Lung (tissue), 12 donors: ENCODE results near the gene ADAMTS14. TPM values are rescaled to one million over a fixed set of nuclear protein-coding genes. Genes with fewer than 3 reads are reported as not detected.

Experiments
- ATAC-seq: fragments of 200-7000 bp; cut with Tn5 transposase; one replicate; pipeline ENCODE4 v1.9.1; 2020; ENCODE audit warnings: moderate number of reproducible peaks; ENCODE audit not compliant: insufficient read depth, low FRiP score
- DNase-seq, 3 donors: peaks; one replicate each; pipeline ENCODE4 v3.0.0-alpha.2; 2013 to 2017
- H3K27ac ChIP-seq, 2 donors: one replicate each; pipeline ENCODE4 v1.5.1; 2013; ENCODE audit warnings: mild to moderate bottlenecking in 2 of 2, moderate library complexity in 2 of 2, control low read depth in 1 of 2, inconsistent platforms in 1 of 2, low read depth in 1 of 2, low read length in 1 of 2
- H3K27me3 ChIP-seq, 3 donors: one replicate each; pipeline ENCODE4 v1.5.1; 2013; ENCODE audit warnings: low read length in 2 of 3; ENCODE audit not compliant: control insufficient read depth in 3 of 3, insufficient read depth in 3 of 3
- H3K36me3 ChIP-seq, 4 donors: one replicate each; pipeline ENCODE4 v1.5.1; 2013; ENCODE audit warnings: low read length in 4 of 4, mild to moderate bottlenecking in 1 of 4, moderate library complexity in 1 of 4; ENCODE audit not compliant: control insufficient read depth in 4 of 4, insufficient read depth in 4 of 4
- H3K4me1 ChIP-seq, 5 donors: one replicate each; pipeline ENCODE4 v1.5.1; 2013; ENCODE audit warnings: low read length in 5 of 5, mild to moderate bottlenecking in 2 of 5, moderate library complexity in 1 of 5; ENCODE audit not compliant: control insufficient read depth in 5 of 5, insufficient read depth in 5 of 5
- H3K4me3 ChIP-seq: one replicate; pipeline ENCODE4 v1.5.1; 2013; ENCODE audit warnings: mild to moderate bottlenecking, control low read depth, moderate library complexity
- H3K9ac ChIP-seq, 2 donors: one replicate each; pipeline ENCODE4 v1.5.1; 2013; ENCODE audit warnings: low read length in 2 of 2, control low read depth in 1 of 2; ENCODE audit not compliant: insufficient read depth in 1 of 2
- H3K9me3 ChIP-seq, 4 donors: one replicate each; pipeline ENCODE4 v1.5.1; 2013; ENCODE audit warnings: low read length in 3 of 4, mild to moderate bottlenecking in 1 of 4, moderate library complexity in 1 of 4; ENCODE audit not compliant: control insufficient read depth in 4 of 4, insufficient read depth in 3 of 4
- CTCF ChIP-seq: IDR thresholded peaks from 2 replicates; pipeline ENCODE4 v1.5.1; 2012; ENCODE audit warnings: mild to moderate bottlenecking; ENCODE audit errors: control extremely low read depth, extremely low read depth
- WGBS, 2 donors: extraction: QIAGEN DNeasy Blood & Tissue Kit; methylation state at CpG; one replicate each; pipeline ENCODE4 v1.1.7; 2013; 5-methylcytosine and 5-hydroxymethylcytosine counted together
- polyA plus RNA-seq, 2 donors: library from polyadenylated mRNA; stranded (reverse); fragments of 200-250 nt; gene quantifications; one replicate each; pipeline ENCODE4 v1.2.1, GENCODE V29; 2013
- total RNA-seq, 2 donors: library from RNA; depleted of rRNA in 1 of 2; stranded (reverse); fragments of >200 nt in 1 of 2; gene quantifications; one replicate each; pipeline ENCODE4 v1.2.1, GENCODE V29; 2014 to 2021
- donor health status: control.
- donor health status: control.
- donor health status: Bipolar disorder and iron deficiency.
- donor health status: healthy.
- donor health status: DM: yes; HTN: yes; CAD: no.

Gene ADAMTS14
- total and polyA plus RNA-seq, 4 donors: 0.47 to 3.9 (median 1.2) TPM

GRCh38 chr10:70773965-70774809 is 101.9 kb downstream of the ADAMTS14 start:
- DNase-seq (no peak), ATAC-seq (no peak)
- peaks cover 0 to 5% (median 0%) of the 10 kb centered on the region in 5 donors for H3K4me1 ChIP-seq
- no peaks in the 10 kb centered on the region for H3K9me3 ChIP-seq
- H3K27me3 ChIP-seq: no peaks in the 10 kb centered on the region
- H3K36me3 ChIP-seq: no peaks in the 10 kb centered on the region
- 87 to 88% methylated on average over 14 of the region's 14 CpGs for WGBS, 2 donors
- H3K9ac ChIP-seq: no peak overlapping the region
- H3K4me3 ChIP-seq: no peak overlapping the region
- H3K27ac ChIP-seq: no peak overlapping the region
- TF ChIP-seq CTCF: no peak

- no peak overlapping the region for H3K4me3 ChIP-seq
- no peak for ATAC-seq
- H3K27ac ChIP-seq: no peak overlapping the region
- no peaks in the 10 kb centered on the region for H3K36me3 ChIP-seq
- no peak for DNase-seq
- no peaks in the 10 kb centered on the region for H3K27me3 ChIP-seq
- H3K4me1 ChIP-seq: peaks cover 0 to 5% (median 0%) of the 10 kb centered on the region in 5 donors
- 74 to 87% methylated on average over 14 of the region's 14 CpGs for WGBS, 2 donors
- no peak overlapping the region for H3K9ac ChIP-seq
- no peaks in the 10 kb centered on the region for H3K9me3 ChIP-seq
- TF ChIP-seq CTCF: no peak
Measured at GRCh38 chr10:70774810-70775678, 102.7 kb downstream of the ADAMTS14 start.

- no peaks in the 10 kb centered on the region for H3K36me3 ChIP-seq
- 92 to 94% methylated on average over 13 of the region's 13 CpGs for WGBS, 2 donors
- H3K4me1 ChIP-seq: peaks cover 0 to 5% (median 0%) of the 10 kb centered on the region in 5 donors
- H3K27me3 ChIP-seq: no peaks in the 10 kb centered on the region
- no peak overlapping the region for H3K4me3 ChIP-seq
- TF ChIP-seq CTCF: no peak
- no peaks in the 10 kb centered on the region for H3K9me3 ChIP-seq
- no peak for ATAC-seq
- H3K9ac ChIP-seq: no peak overlapping the region
- DNase-seq: peak in 2 of 3 donors; percentile 54 to 79
- H3K27ac ChIP-seq: no peak overlapping the region
Measured at GRCh38 chr10:70775679-70776454, 103.6 kb downstream of the ADAMTS14 start.
